ENCODE data around the gene LSM10.

The LSM10 gene

DNA sequence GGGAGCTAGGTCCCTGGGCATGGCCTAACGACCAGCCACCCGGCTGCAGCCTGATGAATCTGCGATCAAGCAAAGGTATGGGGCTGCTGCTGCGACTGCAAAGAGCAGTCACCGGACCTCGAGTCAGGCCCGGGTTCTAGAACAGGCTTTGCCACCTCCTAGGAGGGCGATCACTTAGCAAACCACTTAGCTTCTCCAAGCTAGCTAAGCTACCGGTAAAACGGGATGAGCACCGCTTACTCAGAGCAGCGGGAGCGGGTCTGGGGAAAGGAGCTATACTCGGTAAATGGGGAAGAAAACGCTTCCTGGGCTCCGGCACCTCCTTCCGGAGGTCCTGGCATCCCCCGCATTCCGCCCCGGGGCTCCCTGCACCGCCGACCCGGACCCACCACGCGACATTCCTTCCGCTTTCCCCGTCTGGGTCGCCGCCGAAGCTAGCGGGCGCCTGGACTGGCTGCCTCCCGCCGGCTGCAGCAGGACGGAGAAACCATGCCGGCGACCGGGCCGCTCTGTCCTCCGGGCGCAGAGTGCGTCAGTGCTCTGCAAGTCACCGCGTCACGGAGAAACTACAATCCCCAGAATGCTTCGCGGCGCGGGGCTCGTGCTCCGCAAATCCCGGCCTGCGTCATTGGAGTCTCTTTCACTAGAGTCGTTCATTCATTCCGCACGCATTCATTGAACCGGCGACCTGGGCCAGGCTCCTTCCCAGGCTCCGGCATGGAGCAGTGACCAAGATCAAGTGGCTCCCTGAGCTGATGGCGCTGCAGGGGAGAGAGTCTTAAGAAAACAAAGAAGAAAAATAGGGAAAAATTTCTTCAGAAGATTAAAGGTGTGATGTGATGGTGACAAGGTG lies at the start of gene LSM10:
LSM10 (minus strand) TSS at position 531 of the 853 bp plus-strand sequence. CDS start 3,779 bp downstream, outside the sequence.
- DNase-seq = peak; percentile 86

DNA sequence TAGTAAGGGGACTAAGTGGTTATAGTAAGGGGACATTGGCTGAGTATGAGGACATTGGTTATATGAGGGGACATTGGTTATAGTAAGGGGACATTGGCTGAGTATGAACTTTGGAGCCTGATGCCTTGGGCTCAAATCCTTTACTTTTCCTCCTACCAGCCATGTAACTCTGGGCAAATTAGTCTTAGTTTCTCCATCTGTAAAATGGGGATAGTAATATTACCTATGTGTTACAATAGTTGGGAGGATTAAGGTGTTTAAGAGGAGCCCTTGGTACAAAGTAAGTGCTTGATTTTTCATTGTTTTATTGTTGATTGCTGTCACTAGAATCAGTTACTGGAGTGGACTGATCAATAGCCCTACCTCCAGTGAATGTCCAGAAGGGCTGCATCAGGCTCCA lies 49.7 kb upstream of the LSM10 start:
- no peak for DNase-seq

DNA sequence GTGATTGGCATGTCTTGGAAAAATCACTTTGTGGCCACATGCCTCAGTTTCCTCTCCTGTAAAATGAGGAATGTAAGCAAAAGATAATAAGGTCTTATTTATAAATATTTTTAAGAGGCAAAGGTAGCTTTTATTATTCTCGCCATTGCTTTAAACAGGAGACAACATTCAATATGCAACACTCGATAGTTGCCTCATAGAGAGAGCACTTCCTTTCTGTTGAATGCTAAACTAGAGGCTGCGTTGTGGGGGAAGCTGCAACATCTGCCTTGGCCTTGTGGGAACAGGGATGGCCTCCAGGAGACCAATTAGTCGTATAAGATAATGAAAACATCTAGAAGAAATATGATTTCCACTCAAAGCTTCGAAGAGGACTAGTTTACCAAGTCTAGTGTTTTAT lies 49.0 kb upstream of the LSM10 start:
- no peak for DNase-seq

DNA sequence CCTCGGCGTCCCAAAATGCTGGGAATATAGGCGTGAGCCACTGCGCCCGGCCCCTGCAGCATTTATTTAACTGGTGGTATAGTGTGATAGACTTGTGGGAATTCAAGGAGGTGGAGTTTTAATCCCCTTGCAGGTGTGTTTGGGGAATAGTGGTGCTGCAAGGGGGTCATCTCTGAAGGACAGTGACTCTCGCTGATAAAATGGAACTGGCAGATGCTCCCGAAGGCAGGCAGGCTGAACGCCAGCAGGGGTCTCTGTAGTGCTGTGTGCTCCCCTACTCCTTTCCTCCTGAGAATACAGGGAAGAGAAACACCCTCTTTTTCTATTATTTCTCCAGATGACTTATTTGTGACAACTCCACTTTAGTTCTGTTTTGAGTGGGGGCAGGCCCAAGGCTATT lies 48.6 kb upstream of the LSM10 start:
- peak; percentile 11 for DNase-seq

DNA sequence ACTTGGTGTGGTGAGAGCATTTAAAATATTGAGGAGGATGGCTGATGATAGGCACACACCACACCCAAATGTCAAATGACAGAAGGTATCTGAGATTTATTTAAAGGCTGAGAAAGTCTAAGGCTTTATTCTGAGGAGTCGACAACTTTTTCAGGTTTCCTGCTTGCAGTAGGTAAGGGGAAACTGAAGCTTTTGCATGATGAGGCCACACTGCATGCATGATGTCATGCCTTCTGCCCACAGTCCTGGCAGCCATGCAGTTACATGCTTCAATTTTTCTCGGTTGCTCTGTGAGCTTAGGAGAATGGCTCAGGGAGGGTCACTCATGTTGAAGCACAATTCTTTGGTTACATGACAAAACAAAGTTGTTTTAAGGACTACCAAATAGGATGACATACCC lies 45.6 kb upstream of the LSM10 start:
- no peak for DNase-seq

DNA sequence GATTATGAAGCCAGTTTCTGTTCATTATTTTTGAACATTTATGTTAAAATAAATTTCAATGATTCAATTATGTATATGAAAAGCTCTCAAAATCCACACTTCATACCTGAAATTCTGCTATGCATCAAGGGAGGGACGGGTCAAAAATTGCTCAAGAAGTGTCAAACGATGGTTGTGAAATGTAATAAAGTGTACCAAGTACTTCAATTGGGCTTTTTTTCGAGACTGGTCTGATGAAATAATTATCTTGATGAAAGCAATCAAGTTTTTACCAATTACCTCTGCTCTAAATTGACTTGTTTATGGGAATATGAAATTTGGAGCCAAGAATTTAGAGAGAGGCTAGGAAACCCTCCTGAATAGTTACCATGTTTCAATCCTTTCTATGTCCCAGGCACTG lies 44.6 kb upstream of the LSM10 start:
- DNase-seq = no peak

DNA sequence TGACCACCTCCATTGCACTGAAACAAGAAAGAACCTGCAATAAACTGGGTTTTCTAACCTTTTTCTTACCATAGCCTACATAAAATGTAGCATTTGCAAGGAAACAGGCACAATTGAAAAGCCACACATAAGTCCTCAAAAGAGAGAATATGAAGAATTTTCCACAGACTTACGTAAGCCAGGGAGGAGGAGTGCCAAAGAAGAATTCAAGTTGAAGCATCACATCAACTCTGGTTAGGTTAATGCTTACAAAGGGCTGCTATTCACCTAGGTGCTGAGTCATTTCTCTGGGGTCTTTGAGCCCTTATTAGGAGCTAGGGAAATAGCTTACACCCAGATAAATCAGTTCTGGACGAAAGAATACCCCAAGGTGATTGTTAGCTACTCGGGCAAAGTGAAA lies 42.9 kb upstream of the LSM10 start:
- DNase-seq = no peak

DNA sequence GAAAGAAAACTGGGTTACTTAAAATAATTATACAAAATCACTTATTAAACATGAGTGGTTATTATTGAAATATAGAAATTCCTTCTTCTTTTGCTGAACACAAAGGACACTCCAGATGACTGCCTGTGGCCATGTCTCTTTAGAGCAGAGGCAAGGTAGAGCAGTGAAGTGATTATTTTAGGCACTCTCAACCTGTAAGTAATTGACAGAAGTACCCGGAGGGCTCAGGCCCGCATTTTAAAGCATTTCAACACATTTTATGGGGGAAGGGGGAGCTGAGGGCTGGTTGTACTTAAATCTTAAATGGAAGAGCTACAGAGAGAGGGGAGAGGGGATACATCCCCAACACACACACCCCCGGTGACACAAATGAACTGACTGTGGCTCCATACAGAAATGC lies 42.3 kb upstream of the LSM10 start:
- no peak for DNase-seq

DNA sequence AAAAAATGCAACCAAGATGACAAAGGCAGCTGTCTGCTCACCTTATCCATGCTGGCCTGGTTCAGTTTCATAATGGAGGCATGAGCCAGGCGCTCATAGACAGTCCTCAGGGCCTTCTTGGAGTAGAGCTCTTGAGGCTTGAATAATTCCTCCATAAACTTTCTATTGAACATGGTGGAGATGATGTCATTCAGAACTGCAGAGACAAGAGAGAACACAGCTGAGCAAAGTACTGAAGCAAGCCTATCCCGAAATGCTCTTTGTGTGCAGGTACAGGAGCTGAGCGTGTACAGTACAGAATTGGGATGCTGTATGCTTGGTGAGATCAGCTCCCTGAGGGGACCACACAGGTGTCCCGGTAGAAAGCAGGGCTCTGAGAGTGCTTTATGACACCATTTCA lies 41.0 kb upstream of the LSM10 start:
- DNase-seq = no peak

DNA sequence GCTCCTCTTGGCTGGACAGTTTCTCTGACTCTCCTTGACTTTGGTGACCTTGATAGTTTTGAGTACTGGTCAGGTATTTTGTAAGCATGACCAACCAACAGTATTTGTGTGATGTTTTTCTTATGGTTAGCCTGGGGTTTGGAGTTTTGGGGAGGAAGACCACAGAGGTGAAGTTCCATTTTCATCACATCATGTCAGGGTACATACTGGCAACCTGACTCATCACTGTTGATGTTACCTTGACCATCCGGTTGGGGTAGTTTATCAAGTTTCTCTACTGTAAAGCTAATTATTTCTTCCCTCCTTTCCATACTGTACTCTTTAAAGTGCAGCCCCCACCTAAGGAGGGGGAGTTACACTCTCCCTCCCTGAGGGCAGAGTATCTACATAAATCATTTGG lies 39.1 kb upstream of the LSM10 start:
- DNase-seq = no peak

DNA sequence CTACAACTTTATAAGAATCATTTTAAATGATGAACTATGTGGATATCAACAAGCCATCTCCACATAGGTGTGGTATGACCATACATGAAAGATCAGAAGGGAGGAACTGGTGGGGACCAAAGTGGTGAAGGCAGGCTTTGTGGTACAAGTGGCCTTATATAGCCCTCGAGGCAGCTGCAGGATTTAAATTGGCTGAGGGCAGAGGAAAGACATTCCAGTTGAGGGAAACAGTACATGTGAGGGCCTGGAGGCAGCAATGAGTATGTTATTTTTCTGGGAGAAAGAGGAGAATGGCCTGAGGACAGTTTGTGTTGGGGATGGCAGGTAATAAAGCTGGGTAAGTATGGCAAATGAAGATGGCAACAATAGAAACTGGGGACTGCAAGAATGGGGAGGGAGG lies 35.4 kb upstream of the LSM10 start:
- DNase-seq = no peak

DNA sequence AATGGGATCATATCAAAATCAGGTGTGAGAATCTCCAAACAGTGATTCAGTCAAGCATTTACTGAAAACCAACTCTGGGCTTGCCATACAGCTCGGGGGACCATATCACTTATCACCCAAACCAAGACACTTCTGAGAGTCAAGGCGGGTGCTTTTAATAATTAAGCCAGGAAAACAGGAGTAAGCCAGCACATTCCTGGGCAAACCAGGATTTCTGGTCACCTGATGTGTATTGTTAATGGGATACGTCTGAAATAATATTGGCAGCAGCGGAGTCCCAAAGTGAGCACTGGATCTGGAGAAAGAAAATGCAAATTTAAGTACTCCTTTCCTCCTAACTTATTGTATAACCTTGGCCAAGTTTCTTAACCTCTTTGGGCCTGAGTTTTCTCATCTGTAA lies 34.9 kb upstream of the LSM10 start:
- DNase-seq = no peak

DNA sequence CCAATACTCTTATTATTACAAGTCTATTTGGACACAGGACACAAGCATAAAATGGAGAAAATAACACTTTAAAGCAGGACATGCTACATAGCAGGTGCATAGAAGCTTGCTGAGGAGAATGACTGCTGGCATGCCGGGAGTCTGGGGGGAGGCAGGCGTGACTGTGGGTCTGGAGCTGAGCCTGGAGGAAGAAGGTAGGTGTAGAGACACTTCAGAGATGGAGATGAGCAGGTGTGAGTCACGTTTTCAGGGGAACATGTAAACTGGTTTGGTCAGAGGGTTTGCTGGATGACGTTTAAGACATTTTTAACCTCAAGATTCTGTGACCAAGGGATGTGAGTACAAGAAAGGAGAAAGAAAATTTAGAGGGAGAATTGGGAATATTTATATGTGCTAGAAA lies 28.1 kb upstream of the LSM10 start:
- no peak for DNase-seq

DNA sequence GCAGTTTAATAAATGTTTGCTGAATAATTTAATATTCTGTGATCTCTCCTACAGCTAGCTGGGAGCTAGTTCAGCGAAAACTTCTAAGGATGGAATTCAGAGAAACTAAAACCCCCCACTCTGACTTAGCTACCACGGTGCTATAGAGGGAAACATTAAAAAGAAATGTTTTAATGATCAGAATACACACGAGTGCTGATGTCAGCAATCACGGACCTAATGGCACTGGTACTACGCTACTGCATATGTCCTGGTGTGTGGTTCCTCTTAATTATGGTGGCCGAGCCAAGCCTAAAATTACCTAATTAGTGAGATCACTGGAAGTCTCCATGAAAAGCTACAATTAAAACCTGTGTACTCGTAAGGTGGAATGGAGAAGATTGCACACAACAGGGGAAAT lies 23.9 kb upstream of the LSM10 start:
- DNase-seq = no peak

DNA sequence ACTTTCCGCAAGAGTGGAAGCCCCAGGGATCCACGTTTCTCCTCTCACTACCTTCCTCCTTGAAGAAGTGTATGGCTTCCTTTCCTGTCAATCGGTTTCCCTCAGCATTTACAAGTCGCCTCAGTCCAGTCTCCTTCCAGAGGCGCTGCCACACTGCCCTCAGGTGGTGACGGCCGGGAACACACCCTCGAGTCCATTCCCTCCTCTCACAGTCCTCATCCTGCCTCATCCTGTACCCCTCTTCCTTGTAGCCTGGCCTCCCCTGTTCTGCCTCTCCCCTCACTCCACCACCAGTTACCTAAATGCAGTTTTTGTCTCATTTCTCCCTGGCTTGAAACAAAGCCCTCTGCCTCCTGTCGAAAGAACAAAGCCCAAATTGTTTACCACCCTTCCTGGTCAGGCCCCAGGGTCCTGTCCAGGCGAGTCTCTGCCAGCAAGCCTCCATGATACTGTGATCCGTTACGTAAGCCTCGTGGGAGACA lies 23.2 kb upstream of the LSM10 start:
- DNase-seq = peak; percentile 72

DNA sequence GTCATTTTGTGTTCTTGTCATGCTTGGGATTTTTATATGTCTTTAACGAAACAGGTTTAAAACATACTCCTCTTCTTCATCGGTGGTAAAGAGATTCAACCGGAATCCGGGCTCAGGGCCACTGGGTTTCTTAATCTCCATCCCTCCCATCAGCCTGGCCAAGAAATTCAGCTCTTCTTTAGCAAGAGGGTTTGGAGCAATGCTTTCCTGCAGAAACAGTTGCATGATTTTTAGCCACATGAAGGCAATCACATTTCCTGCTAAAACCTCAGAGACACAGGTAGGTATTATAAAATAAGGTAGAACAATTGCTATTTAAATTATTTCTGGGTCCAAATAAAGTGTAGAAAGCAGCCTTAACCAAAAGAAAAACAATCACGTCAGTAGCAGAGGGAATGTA lies 22.7 kb upstream of the LSM10 start:
- DNase-seq = no peak

DNA sequence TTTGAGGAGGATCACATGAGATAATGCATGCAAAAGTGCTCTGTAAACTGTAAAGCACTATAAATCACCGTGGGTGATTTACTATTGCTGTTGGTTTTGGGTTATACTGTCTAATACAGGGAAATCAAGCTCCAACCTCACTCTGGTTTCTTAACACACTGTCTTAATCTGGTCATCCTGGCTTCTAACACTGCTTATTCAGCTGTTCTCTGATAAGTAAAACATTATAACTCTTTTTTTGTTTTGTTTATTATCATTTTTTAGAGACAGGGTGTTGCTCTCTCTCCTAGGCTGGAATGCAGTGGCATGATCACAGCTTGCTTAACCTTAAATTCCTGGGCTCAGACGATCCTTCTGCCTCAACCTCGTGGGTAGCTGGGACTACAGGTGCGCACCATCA lies 21.9 kb upstream of the LSM10 start:
- DNase-seq = no peak

DNA sequence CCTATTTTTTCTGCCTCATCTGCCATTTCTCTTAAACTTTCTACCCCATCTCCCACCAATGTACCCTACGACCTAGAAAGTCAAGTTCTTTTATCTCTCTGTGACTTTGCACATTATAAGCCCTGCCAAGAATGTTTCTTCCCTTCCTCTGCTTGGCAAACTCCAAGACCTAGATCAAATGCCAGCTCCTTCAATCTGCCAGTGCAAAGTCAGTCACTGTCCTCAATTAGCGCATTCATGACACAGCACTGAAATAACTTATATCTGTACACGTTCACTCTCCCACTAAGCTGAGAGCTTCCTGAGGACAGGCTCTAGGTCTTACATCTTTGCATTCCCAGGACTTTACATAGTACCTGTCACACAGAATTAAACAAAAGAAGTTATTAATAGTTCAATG lies 21.4 kb upstream of the LSM10 start:
- DNase-seq = no peak

DNA sequence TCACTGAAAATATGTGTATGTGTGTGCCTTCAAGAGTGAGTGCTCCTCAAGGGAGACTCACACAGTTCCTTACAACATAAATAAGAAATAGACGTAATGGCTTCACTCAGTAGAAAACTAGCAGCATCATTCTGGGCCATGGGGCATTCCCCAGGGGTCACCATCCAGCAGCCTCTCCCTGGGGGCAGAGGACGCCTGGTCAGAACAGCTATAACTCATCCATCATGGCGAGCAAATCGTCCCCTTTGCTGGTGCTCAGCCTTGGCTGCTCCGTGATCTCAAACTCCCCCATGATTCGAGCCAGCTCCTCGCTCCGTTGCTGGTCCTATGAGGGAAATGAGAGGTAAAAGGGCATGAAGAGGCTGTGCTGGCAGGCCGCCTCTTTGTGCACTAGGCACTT lies 20.2 kb upstream of the LSM10 start:
- no peak for DNase-seq

DNA sequence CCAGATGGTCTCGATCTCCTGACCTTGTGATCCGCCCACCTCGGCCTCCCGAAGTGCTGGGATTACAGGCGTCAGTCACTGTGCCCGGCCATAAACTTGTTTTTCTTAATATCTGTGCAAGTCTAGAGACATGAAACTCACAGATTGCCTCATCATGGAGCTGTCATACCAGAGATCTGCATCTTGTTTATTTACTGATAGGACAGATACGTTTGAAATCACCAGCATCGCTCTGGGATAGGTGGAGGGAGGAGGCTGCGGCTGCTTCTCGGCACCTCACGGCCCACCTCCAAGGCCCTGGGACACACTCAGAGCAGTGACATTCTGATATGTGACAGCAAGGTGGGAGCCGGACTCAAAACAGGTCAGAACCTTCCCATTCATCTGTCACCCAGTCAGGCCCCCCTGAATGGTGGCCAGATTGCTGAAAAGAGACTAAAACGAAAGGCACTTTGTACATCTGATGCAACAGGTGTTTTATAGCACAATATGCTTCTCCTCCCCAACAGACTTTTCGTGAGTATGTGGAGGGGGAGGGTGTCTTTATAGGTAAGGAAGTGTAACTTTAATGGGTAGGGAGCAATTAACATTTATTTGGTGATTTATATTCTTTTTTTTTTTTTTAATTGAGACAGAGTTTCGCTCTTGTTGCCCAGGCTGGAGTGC lies 18.1 kb upstream of the LSM10 start:
- DNase-seq = no peak

DNA sequence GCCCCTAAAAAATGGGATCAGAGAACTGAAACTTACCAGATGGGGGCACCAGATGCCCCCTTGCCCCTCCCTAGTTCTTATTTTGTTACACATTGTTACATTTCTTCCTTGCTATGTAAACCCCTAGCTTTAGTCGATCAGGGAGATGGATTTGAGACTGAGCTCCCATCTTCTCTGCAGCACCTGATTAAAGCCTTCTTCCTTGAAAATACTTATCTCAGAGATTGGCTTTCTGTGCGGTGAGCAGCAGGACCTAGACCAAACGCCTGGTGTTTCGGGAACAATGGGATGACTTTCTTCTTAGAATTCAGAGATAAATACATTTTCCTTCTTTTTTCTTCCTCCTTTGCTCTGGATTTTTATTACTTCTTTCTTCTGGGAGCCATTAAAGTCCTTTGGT lies 16.7 kb upstream of the LSM10 start:
- no peak for DNase-seq

DNA sequence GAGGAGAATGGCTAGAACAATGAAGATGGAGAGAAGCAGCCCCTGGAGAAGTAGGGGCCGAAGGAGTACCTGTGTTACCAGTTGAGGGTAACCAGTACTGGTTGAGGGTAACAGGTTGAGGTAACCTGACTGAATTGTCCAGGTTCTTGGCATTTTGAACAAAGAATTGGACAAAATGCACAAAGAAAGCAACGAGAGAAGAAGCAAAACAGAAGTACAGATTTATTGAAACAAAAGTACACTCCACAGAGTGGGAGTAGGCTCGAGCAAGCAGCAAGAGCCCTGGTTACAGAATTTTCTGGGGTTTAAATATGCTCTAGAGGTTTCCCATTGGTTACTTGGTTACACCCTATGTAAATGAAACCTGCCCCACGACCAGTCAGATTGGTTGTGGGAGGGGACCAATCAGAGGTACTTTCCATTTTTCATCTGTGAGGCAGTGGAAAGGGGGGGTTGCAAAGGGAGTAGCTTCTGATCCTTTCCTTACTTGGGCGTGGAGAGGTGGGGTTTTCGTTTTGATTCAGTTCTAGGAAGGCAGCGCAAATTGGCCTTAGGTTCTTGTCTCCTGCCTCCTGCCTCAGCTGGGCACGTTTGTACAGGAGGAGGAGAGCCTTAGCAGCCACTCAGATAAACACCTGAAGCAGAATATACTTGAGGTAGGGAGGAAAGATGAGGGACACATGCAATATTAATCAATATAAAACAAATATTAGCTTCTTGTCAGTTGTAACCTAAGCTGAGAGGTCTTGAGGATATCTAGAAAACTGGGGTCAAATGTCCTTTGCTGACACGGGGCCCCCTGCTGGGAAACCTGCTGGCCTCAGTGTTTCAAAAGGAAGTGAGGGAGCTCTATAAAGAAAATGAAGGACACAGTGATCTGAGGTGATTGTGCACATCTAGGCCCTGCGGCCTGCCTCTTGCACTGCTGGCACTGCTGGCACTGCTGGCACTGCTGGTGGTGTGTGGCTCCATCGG lies 14.3 kb upstream of the LSM10 start:
- peak; percentile 52 for DNase-seq

DNA sequence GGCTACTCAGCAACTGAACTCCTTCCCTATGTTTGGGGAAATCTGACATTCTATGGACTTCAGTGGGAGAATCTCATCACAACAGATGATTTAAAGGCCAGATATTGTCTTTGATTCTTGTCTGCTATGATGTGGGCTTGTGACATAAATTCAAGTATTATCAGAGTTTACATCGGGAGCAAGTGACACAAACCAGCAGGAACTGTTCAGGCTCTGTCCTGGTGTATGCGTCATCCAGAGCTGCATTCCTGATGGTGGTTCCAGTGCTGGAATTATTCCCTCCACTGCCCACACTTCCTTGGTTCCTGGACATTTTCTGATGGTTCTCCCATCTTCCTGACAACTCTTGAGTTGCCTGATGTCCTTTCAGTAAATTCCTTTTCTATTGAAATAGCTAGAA lies 10.8 kb upstream of the LSM10 start:
- DNase-seq = no peak
